HCT116 (cell line): ENCODE results near the gene USP36. TPM values are rescaled to one million over a fixed set of nuclear protein-coding genes. Genes with fewer than 3 reads are reported as not detected.
A peak's percentile ranks its signal among the peaks of the same experiment; 100 is the strongest.

Experiments used
- ATAC-seq: fragments of 200-7000 bp; cut with Tn5 transposase; 2 replicates; pipeline ENCODE4 v1.9.1; 2020; ENCODE audit warnings: mild to moderate bottlenecking, moderate library complexity
- BruUV-seq: library from RNA; stranded (reverse); fragments of 400-500 nt; replicated peaks from 2 replicates; lab custom pipeline; 2021; lab: Mats Ljungman, UMichigan
- CTCF ChIA-PET: fragments of 300-600 bp; sonication (Branson Sonifier 250); formaldehyde crosslinking; loops from one replicate; lab custom pipeline; 2021; ENCODE audit warnings: antibody characterized with exemption; lab: Charles Lee
- POLR2A ChIA-PET: fragments of 300-600, 350-600 bp; sonication (Branson Sonifier 250); formaldehyde crosslinking; loops from one replicate; lab custom pipeline; 2021; ENCODE audit warnings: antibody characterized with exemption; lab: Charles Lee
- RAD21 ChIA-PET, 2 experiments: fragments of 300-600 bp; sonication (Branson Sonifier 250); formaldehyde crosslinking; loops; one replicate each; lab custom pipeline; 2023; ENCODE audit warnings: low total read pairs in 2 of 2; ENCODE audit not compliant: uncharacterized antibody in 2 of 2, unreplicated experiment in 2 of 2, low non-redundant PET in 1 of 2; lab: Charles Lee
- DNase-seq: peaks from one replicate; pipeline ENCODE4 v3.0.0-alpha.2; 2010; ENCODE audit warnings: low read depth, low spot score
- H2AFZ ChIP-seq: fragments of 200-600 bp; shearing (Covaris generic), sonication (generic); 2 replicates; pipeline ENCODE4 v1.6.1; 2017; ENCODE audit warnings: low read depth, mixed run types, mixed read lengths, antibody characterized with exemption, low read length; ENCODE audit not compliant: poor library complexity, severe bottlenecking
- H3K27ac ChIP-seq: 2 replicates; pipeline ENCODE4 v1.5.1; 2012; ENCODE audit warnings: low read depth, low read length
- H3K27me3 ChIP-seq: fragments of 200-600 bp; sonication (generic); 2 replicates; pipeline ENCODE4 v1.6.1; 2016; ENCODE audit warnings: mixed run types, low read length, mixed read lengths; ENCODE audit not compliant: insufficient read depth
- H3K36me3 ChIP-seq, 2 experiments: fragments of 200-500 bp in 1 of 2; fragments of 200-600 bp in 1 of 2; sonication (Bioruptor generic) in 1 of 2; sonication (generic) in 1 of 2; 2 replicates each; pipeline versions ENCODE4 v1.5.1 to v1.6.1; 2014 to 2016; ENCODE audit warnings: low read length in 2 of 2, inconsistent platforms in 1 of 2, mixed read lengths in 1 of 2, mixed run types in 1 of 2; ENCODE audit not compliant: insufficient read depth in 2 of 2, control insufficient read depth in 1 of 2
- H3K4me1 ChIP-seq, 2 experiments: fragments of 200-600 bp in 1 of 2; sonication (generic) in 1 of 2; 2 replicates each; pipeline versions ENCODE4 v1.5.1 to v1.6.1; 2012 to 2017; ENCODE audit warnings: low read length in 2 of 2, inconsistent platforms in 1 of 2, mild to moderate bottlenecking in 1 of 2, mixed read lengths in 1 of 2, mixed run types in 1 of 2, moderate library complexity in 1 of 2; ENCODE audit not compliant: insufficient read depth in 2 of 2, control insufficient read depth in 1 of 2
- H3K4me2 ChIP-seq: fragments of 200-600 bp; sonication (generic); 2 replicates; pipeline ENCODE4 v1.6.1; 2017; ENCODE audit warnings: mixed run types, low read length, mixed read lengths
- H3K4me3 ChIP-seq, 2 experiments: fragments of 200-600 bp in 1 of 2; sonication (generic) in 1 of 2; replicated peaks in 1 of 2; 2 replicates each; pipeline ENCODE4 v1.5.1; 2011 to 2016; ENCODE audit warnings: low read length in 2 of 2, control low read depth in 1 of 2, low read depth in 1 of 2, mild to moderate bottlenecking in 1 of 2, mixed read lengths in 1 of 2, mixed run types in 1 of 2
- H3K79me2 ChIP-seq: fragments of 200-600 bp; sonication (generic); 2 replicates; pipeline ENCODE4 v1.6.1; 2017; ENCODE audit warnings: mild to moderate bottlenecking, mixed run types, low read length, moderate library complexity, mixed read lengths; ENCODE audit not compliant: insufficient read depth
- H3K9ac ChIP-seq: fragments of 200-600 bp; sonication (generic); 2 replicates; pipeline ENCODE4 v1.6.1; 2016; ENCODE audit warnings: low read length, mixed read lengths
- H3K9me2 ChIP-seq: fragments of 200-600 bp; sonication (generic), shearing (Covaris generic); 2 replicates; pipeline ENCODE4 v1.6.1; 2017; ENCODE audit warnings: mixed run types, mild to moderate bottlenecking, moderate library complexity; ENCODE audit not compliant: insufficient read depth
- H3K9me3 ChIP-seq, 2 experiments: fragments of 200-500 bp in 1 of 2; fragments of 200-600 bp in 1 of 2; sonication (Bioruptor generic) in 1 of 2; sonication (generic) in 1 of 2; 2 replicates each; pipeline ENCODE4 v1.6.1; 2014 to 2017; ENCODE audit warnings: low read length in 2 of 2, mixed read lengths in 2 of 2, inconsistent platforms in 1 of 2, low read depth in 1 of 2, mild to moderate bottlenecking in 1 of 2, mixed run types in 1 of 2, moderate library complexity in 1 of 2; ENCODE audit not compliant: control insufficient read depth in 1 of 2, insufficient read depth in 1 of 2
- H4K20me1 ChIP-seq: fragments of 200-600 bp; sonication (generic), shearing (Covaris generic); 2 replicates; pipeline ENCODE4 v1.6.1; 2017; ENCODE audit warnings: mixed run types, mild to moderate bottlenecking, moderate library complexity; ENCODE audit not compliant: insufficient read depth
- CBX3 ChIP-seq: IDR thresholded peaks from 2 replicates; pipeline ENCODE4 v1.6.1; 2012; ENCODE audit warnings: low read depth
- EGR1 ChIP-seq: IDR thresholded peaks from 2 replicates; pipeline ENCODE4 v1.6.1; 2012; ENCODE audit warnings: low read depth
- ELF1 ChIP-seq: IDR thresholded peaks from 2 replicates; pipeline ENCODE4 v1.6.1; 2012; ENCODE audit warnings: low read depth, borderline replicate concordance
- EZH2 ChIP-seq: fragments of 200-600 bp; sonication (generic); IDR thresholded peaks from 2 replicates; pipeline ENCODE4 v1.6.1; 2017; ENCODE audit warnings: antibody characterized with exemption, mixed run types
- EZH2phosphoT487 ChIP-seq: fragments of 200-600 bp; IDR thresholded peaks from 2 replicates; pipeline ENCODE4 v1.6.1; 2018; ENCODE audit warnings: antibody characterized with exemption, borderline replicate concordance
- FOSL1 ChIP-seq: IDR thresholded peaks from 2 replicates; pipeline ENCODE4 v1.6.1; 2012; ENCODE audit warnings: low read depth
- JUND ChIP-seq: IDR thresholded peaks from 2 replicates; pipeline ENCODE4 v1.6.1; 2012
- POLR2AphosphoS5 ChIP-seq: IDR thresholded peaks from 2 replicates; pipeline ENCODE4 v1.6.1; 2011; ENCODE audit warnings: mild to moderate bottlenecking, low read depth, low read length, moderate library complexity
- RAD21 ChIP-seq: IDR thresholded peaks from 2 replicates; pipeline ENCODE4 v1.6.1; 2012; ENCODE audit warnings: low read depth, mild to moderate bottlenecking
- SIN3A ChIP-seq: IDR thresholded peaks from 2 replicates; pipeline ENCODE4 v1.6.1; 2012; ENCODE audit warnings: low read depth
- SP1 ChIP-seq: IDR thresholded peaks from 2 replicates; pipeline ENCODE4 v1.6.1; 2012; ENCODE audit warnings: low read depth
- SRF ChIP-seq: IDR thresholded peaks from 2 replicates; pipeline ENCODE4 v1.6.1; 2012; ENCODE audit warnings: low read depth
- TCF7L2 ChIP-seq: IDR thresholded peaks from 2 replicates; pipeline ENCODE4 v1.7.0; 2011; ENCODE audit warnings: borderline replicate concordance, inconsistent platforms; ENCODE audit not compliant: insufficient read depth, insufficient read length; ENCODE audit errors: extremely low read depth
- ZFX ChIP-seq: fragments of 450-650 bp; IDR thresholded peaks from 2 replicates; pipeline ENCODE4 v1.6.1; 2017
- intact Hi-C: fragments of 100-400 bp; cut with micrococcal nuclease; formaldehyde crosslinking; loops from 2 replicates; pipeline ENCODE4 v1.10.0; 2022
- total RNA-seq: library from RNA; stranded (reverse); gene quantifications from one replicate; pipeline ENCODE4 v1.2.1, GENCODE V29; 2021; ENCODE audit not compliant: unreplicated experiment
- TF ChIP-seq, protein P1 (sequence below): IDR thresholded peaks from 2 replicates; pipeline ENCODE4 v1.6.1; 2011; ENCODE audit warnings: mild to moderate bottlenecking, low read length, moderate library complexity; ENCODE audit not compliant: insufficient replicate concordance; ENCODE audit errors: extremely low read depth
- TF ChIP-seq, protein P2 (sequence below): IDR thresholded peaks from 2 replicates; pipeline ENCODE4 v1.6.1; 2012

Gene USP36
- total RNA-seq, 1 experiment from 2014 or later = 104 TPM

DNA sequence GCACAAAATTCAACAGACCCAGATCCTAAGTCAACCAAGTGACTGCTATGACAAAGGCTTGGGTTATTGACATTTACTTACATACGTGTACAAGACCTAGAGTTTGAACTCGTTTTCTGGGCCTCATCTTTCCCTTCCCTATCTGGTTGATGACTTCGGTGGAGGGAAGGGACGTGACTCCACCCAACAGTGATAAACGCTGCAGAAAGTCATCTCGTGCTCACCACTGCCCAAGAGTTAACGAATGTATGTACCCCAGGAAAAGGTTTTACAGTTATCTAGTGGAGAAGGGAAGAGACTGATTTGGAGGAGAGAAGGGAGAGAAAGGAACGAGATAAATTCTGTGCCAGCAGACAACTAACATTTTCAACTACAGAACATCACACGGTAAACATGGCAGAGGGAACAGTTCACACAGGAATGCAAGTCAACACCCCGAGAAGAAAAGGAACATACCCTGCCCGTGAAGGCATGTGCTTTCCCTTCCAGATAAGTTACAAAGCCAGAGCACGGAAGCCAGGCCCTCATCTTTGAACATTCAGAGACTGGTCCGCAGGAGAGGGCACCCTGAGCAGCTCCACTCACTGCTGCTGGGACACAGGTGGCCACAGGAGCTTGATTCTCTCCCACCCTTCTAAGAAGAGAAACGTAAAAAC, 44.6 kb downstream of the USP36 start:
- peaks cover 23% of the 10 kb centered on the region; the same call in 1 of the 2 replicates for H3K79me2 ChIP-seq
- POLR2A ChIA-PET = no interaction called here
- ATAC-seq (no peak), DNase-seq (no peak)
- no peaks in the 10 kb centered on the region for H3K9me3 ChIP-seq
- RAD21 ChIA-PET = no interaction called here
- H4K20me1 ChIP-seq = peaks cover 16% of the 10 kb centered on the region; the same call in 1 of the 2 replicates
- no peaks in the 10 kb centered on the region for H3K9me2 ChIP-seq
- intact Hi-C loops = loop anchor here (5.0 kb wide), 1 partner anchor 349 kb away; no protein-coding TSS in a partner anchor
- CTCF ChIA-PET = interaction anchor here (1.3 kb wide), 1 partner anchor 10 kb away, joined by 3 read pairs; no protein-coding TSS in a partner anchor
- no peak overlapping the region for H3K9ac ChIP-seq
- 0 out of 4 replicates have a peak, but pooled peaks cover 0 to 3% of the 10 kb centered on the region in 2 experiments for H3K4me1 ChIP-seq
- BruUV-seq = TSS peak; percentile 29
- no peaks in the 10 kb centered on the region for H3K27me3 ChIP-seq
- no peak overlapping the region for H2AFZ ChIP-seq
- no peak overlapping the region for H3K27ac ChIP-seq
- no peak overlapping the region for H3K4me2 ChIP-seq
- no peak overlapping the region for H3K4me3 ChIP-seq
- peaks cover 43 to 64% of the 10 kb centered on the region in 2 experiments for H3K36me3 ChIP-seq
- no peak for TF ChIP-seq SRF
- no peak for TF ChIP-seq ELF1
- no peak for TF ChIP-seq CBX3
- no peak for TF ChIP-seq JUND
- TF ChIP-seq, protein P1, sequence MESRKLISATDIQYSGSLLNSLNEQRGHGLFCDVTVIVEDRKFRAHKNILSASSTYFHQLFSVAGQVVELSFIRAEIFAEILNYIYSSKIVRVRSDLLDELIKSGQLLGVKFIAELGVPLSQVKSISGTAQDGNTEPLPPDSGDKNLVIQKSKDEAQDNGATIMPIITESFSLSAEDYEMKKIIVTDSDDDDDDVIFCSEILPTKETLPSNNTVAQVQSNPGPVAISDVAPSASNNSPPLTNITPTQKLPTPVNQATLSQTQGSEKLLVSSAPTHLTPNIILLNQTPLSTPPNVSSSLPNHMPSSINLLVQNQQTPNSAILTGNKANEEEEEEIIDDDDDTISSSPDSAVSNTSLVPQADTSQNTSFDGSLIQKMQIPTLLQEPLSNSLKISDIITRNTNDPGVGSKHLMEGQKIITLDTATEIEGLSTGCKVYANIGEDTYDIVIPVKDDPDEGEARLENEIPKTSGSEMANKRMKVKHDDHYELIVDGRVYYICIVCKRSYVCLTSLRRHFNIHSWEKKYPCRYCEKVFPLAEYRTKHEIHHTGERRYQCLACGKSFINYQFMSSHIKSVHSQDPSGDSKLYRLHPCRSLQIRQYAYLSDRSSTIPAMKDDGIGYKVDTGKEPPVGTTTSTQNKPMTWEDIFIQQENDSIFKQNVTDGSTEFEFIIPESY = no peak
- TF ChIP-seq SP1 = no peak
- no peak for TF ChIP-seq FOSL1
- no peak for TF ChIP-seq ZFX
- TF ChIP-seq SIN3A = no peak
- TF ChIP-seq EZH2 = no peak
- TF ChIP-seq EGR1 = no peak
- no peak for TF ChIP-seq TCF7L2
- TF ChIP-seq, protein P2, sequence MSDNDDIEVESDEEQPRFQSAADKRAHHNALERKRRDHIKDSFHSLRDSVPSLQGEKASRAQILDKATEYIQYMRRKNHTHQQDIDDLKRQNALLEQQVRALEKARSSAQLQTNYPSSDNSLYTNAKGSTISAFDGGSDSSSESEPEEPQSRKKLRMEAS = no peak
- TF ChIP-seq EZH2phosphoT487 = no peak
- TF ChIP-seq RAD21 = no peak
- TF ChIP-seq POLR2AphosphoS5 = no peak
